Naive B cell (primary cell): ENCODE data around the gene PTGIR. TPM values are rescaled to one million over a fixed set of nuclear protein-coding genes. Genes with fewer than 3 reads are reported as not detected.

Source experiments
- ATAC-seq, 2 donors: fragments of 150-1000 bp; cut with Tn5 transposase; 2 replicates each; pipeline ENCODE4 v1.10.0; 2021; ENCODE audit warnings: low read depth in 2 of 2, mild to moderate bottlenecking in 2 of 2, moderate library complexity in 2 of 2
- DNase-seq: peaks from one replicate; pipeline ENCODE4 v3.0.0; 2022
- H3K27ac Mint-ChIP-seq, 6 donors: one replicate each; pipeline ENCODE4 v1.8.0; 2020 to 2022; ENCODE audit warnings: mild to moderate bottlenecking in 6 of 6, mixed read lengths in 6 of 6, moderate library complexity in 5 of 6, inconsistent platforms in 2 of 6
- H3K27me3 Mint-ChIP-seq, 3 donors: one replicate each; pipeline ENCODE4 v1.8.0; 2021 to 2022; ENCODE audit warnings: mixed read lengths in 3 of 3, mild to moderate bottlenecking in 1 of 3
- H3K36me3 Mint-ChIP-seq, 2 donors: one replicate each; pipeline ENCODE4 v1.8.0; 2020 to 2022; ENCODE audit warnings: mixed read lengths in 2 of 2, inconsistent platforms in 1 of 2, mild to moderate bottlenecking in 1 of 2
- H3K4me1 Mint-ChIP-seq, 3 donors: one replicate each; pipeline ENCODE4 v1.8.0; 2020 to 2022; ENCODE audit warnings: mixed read lengths in 3 of 3, inconsistent platforms in 1 of 3, mild to moderate bottlenecking in 1 of 3, moderate library complexity in 1 of 3
- H3K4me3 Mint-ChIP-seq, 8 donors: one replicate each; pipeline ENCODE4 v1.8.0; 2020 to 2022; ENCODE audit warnings: mild to moderate bottlenecking in 8 of 8, mixed read lengths in 8 of 8, moderate library complexity in 8 of 8, inconsistent platforms in 2 of 8
- H3K9me3 Mint-ChIP-seq, 7 donors: one replicate each; pipeline ENCODE4 v1.8.0; 2020 to 2022; ENCODE audit warnings: mixed read lengths in 7 of 7, mild to moderate bottlenecking in 5 of 7, inconsistent platforms in 2 of 7, moderate library complexity in 1 of 7
- polyA plus RNA-seq, 6 donors: library from polyadenylated mRNA; unstranded; fragments of 300-500 nt; fragmentation: Illumina TruSeq; gene quantifications; one replicate each; pipeline ENCODE4 v1.2.3, GENCODE V29; 2021; ENCODE audit warnings: low read depth in 6 of 6

The PTGIR gene
- polyA plus RNA-seq, 6 donors from 2014 or later = 1.3 to 4.5 (median 1.9) TPM; not detected in 1

DNA sequence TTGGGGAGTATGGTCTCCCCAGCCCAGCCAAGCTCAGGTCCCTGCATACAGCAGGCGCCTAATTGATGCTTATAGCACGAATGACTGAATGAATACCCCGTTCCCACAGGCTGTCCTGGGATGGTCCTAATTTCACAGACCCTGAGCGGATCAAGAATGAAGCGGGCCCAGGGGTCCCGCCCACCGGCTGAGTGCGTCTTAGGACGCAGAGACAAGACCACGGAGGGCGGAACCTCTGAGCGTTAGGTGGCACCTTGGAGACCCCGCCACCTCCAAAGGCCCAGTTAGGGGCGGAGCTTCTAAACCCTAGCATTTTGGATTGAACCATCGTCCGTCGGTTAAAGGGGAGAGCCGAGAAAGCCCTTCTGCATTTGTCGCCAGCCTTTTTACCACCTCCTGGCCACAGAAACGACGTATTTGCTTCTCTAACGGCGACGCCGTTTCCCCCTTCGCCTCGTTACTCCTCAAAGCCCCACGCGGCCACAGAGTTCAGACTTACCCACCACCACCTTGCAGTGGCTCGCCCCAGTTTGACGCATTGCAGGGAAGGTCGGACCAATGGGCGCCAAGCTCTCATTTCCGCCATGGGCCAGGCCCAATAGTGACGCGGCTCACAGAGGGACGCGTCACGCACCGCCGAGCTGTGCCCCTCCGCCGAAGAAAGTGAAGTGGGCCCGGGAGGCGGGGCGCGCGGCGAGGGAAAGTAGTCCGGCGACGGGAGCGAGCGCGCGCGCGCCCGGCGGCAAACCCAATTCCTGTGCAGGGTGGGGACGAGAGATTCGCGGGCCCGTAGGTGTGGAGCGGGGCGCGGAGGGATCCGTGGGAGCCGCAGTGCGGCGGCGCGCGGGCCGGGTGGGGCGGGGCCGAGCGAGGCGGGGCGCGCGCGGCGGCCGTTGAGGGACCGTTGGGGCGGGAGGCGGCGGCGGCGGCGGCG is 24.2 kb downstream of the PTGIR start:
- Mint-ChIP-seq H3K9me3 (peaks cover 6 to 18% (median 15%) of the 10 kb centered on the region in 7 donors), H3K4me1 (peaks cover 23 to 37% (median 31%) of the 10 kb centered on the region in 3 donors), H3K27me3 (no peaks in the 10 kb centered on the region), H3K4me3 (peak overlapping the region; percentile 95 to 100 (median 100)), H3K27ac (peak overlapping the region; percentile 100), H3K36me3 (peaks cover 0 to 10% of the 10 kb centered on the region in 2 donors)
- ATAC-seq (peak; percentile 84), DNase-seq (peak; percentile 97)

DNA sequence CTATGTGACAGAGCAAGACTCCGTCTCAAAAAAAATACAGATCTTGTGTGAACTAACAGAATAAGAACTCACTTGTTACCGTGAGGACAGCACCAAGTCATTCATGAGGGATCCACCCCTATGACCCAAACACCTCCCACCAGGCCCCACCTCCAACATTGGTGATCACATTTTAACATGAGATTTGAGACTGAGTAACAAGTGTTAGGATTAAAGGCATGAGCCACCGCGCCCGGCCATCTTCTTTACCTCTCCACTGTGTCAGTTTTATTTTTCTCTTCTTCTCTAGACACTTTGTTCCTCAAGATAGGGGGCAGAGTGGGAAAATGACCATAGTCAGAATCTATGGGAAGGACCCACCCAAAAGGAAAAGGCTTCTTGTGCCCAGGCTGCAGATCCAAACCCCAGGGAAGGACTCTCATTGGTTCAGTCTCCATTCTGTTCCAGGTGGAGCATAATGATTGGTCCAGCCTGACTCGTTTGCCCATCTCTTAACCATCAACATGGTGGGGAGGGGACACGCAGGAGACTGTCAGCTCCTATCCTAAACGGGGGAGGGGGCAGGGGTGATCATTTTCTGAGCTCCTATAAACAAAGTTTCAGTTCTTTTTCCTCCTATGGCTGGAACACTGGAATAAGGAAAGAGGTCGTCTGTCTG is 25.0 kb downstream of the PTGIR start:
- peak overlapping the region; percentile 100 for H3K27ac Mint-ChIP-seq
- no peaks in the 10 kb centered on the region for H3K27me3 Mint-ChIP-seq
- no peak for DNase-seq
- H3K4me1 Mint-ChIP-seq = peaks cover 23 to 39% (median 31%) of the 10 kb centered on the region in 3 donors
- peak overlapping the region; percentile 95 to 100 (median 100) for H3K4me3 Mint-ChIP-seq
- peaks cover 6 to 18% (median 15%) of the 10 kb centered on the region in 7 donors for H3K9me3 Mint-ChIP-seq
- ATAC-seq = no peak
- peaks cover 0 to 10% of the 10 kb centered on the region in 2 donors for H3K36me3 Mint-ChIP-seq

DNA sequence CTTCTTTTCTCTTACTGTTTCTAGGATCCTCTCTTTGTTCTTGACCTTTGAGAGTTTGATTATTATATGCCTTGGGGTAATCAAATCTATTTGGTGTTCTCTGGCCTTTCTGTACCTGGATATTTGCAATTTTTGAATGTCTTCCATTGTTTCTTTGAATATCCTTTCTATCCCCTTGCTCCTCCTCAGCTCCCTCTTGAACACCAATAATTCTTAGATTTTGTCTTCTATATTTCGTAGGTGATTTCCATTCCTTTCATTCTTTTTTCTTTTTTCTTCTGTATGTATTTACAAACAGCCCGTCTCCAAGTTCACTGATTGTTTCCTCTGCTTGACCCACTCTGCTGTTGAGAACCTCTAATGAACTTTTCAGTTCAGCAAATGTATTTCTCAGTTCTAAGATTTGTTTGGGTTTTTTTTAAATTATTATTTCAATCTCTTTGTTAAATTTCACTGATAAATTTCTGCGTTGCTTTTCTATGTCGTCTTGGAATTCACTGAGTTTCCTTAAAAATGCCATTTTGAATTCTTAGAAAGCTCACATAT is 26.4 kb downstream of the PTGIR start:
- Mint-ChIP-seq H3K27ac (peak overlapping the region in 2 of 6 donors; percentile 38 to 59), H3K4me3 (no peak overlapping the region), H3K4me1 (peaks cover 21 to 40% (median 28%) of the 10 kb centered on the region in 3 donors), H3K36me3 (peaks cover 0 to 10% of the 10 kb centered on the region in 2 donors), H3K27me3 (no peaks in the 10 kb centered on the region), H3K9me3 (peaks cover 6 to 18% (median 15%) of the 10 kb centered on the region in 7 donors)
- DNase-seq (no peak), ATAC-seq (no peak)

DNA sequence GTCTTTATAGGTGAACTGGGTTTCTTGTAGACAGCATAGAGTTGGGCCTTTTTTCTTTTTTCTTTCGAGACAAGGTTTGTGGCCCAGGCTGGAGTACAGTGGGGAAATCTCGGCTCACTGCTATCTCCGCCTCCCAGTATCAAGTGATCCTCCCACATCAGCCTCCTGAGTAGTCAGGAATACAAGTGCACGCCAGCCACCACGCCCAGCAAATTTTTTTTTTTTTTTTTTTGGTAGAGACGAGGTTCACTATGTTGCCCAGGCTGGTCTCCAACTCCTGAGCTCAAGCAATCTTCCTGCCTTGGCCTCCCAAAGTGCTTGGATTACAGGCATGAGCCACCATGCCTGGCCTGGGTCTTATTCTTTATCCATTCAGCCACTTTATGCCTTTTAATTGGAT is 28.9 kb downstream of the PTGIR start:
- peaks cover 3 to 10% of the 10 kb centered on the region in 2 donors for H3K36me3 Mint-ChIP-seq
- no peak overlapping the region for H3K27ac Mint-ChIP-seq
- DNase-seq = no peak
- H3K4me3 Mint-ChIP-seq = no peak overlapping the region
- H3K27me3 Mint-ChIP-seq = no peaks in the 10 kb centered on the region
- peaks cover 4 to 19% (median 8%) of the 10 kb centered on the region in 3 donors for H3K4me1 Mint-ChIP-seq
- no peak for ATAC-seq
- peaks cover 6 to 20% (median 15%) of the 10 kb centered on the region in 7 donors for H3K9me3 Mint-ChIP-seq

DNA sequence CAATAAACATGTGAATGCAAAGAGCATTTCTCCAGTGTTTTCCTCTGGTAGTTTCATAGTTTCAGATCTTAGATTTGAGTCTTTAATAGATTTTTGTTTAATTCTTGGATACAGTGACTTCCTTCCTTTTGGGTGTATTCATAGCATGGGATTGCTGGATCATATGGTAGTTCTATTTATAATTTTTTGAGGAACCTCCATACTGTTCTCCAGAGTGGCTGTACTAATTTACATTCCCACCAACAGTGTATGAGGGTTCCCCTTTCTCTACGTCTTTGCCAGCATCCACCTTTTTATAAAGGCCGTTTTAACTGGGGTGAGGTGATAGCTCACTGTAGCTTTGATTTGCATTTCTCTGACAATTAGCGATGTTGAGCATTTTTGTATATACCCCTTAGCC is 33.0 kb downstream of the PTGIR start:
- Mint-ChIP-seq H3K9me3 (peaks cover 0 to 3% (median 0%) of the 10 kb centered on the region in 7 donors), H3K36me3 (peaks cover 0 to 5% of the 10 kb centered on the region in 2 donors), H3K4me1 (peaks cover 0 to 6% (median 0%) of the 10 kb centered on the region in 3 donors), H3K4me3 (no peak overlapping the region), H3K27me3 (no peaks in the 10 kb centered on the region), H3K27ac (peak overlapping the region in 2 of 6 donors; percentile 12 to 60)
- ATAC-seq (no peak), DNase-seq (no peak)

DNA sequence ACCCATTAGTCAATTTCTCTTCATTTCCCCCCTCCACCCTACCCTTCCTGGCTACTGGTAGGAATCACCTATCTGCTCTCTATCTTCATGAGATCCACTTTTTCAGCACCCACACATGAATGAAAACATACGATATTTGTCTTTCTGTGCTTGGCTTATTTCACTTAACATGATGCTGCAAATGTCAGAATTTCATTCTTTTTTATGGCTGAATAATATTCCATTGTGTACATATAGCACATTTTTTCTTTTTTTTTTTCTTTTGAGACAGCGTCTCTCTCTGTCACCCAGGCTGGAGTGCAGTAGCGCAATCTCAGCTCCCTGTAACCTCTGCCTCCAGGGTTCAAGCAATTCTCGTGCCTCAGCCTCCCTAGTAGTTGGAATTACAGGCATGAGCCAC is 33.6 kb downstream of the PTGIR start:
- ATAC-seq = no peak
- peaks cover 0 to 6% (median 0%) of the 10 kb centered on the region in 3 donors for H3K4me1 Mint-ChIP-seq
- H3K27me3 Mint-ChIP-seq = no peaks in the 10 kb centered on the region
- no peak overlapping the region for H3K4me3 Mint-ChIP-seq
- DNase-seq = no peak
- H3K9me3 Mint-ChIP-seq = peaks cover 0 to 3% (median 0%) of the 10 kb centered on the region in 7 donors
- no peak overlapping the region for H3K27ac Mint-ChIP-seq
- H3K36me3 Mint-ChIP-seq = peaks cover 0 to 8% of the 10 kb centered on the region in 2 donors

DNA sequence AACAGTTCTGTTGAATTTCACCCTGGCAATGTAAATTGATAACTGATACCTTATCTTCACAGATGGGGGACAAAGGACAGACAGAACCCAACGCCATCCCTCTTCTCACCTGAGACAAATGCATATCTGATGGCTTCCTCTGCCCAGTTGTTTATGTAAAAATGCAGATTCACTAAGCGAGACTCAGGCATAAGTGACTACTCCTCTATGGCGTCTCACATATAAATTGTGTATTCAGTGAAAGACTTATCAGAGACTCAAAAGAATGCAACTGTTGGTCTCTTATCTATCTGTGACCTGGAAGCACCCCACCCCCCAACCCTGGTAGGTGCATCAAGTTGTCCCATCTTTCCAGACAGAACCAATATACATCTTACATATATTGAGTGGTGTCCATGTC is 37.0 kb downstream of the PTGIR start:
- ATAC-seq (no peak), DNase-seq (no peak)
- H3K4me3 Mint-ChIP-seq = no peak overlapping the region
- no peaks in the 10 kb centered on the region for H3K27me3 Mint-ChIP-seq
- peaks cover 0 to 8% of the 10 kb centered on the region in 2 donors for H3K36me3 Mint-ChIP-seq
- no peak overlapping the region for H3K27ac Mint-ChIP-seq
- peaks cover 0 to 2% (median 0%) of the 10 kb centered on the region in 3 donors for H3K4me1 Mint-ChIP-seq
- H3K9me3 Mint-ChIP-seq = peaks cover 0 to 3% (median 0%) of the 10 kb centered on the region in 7 donors

DNA sequence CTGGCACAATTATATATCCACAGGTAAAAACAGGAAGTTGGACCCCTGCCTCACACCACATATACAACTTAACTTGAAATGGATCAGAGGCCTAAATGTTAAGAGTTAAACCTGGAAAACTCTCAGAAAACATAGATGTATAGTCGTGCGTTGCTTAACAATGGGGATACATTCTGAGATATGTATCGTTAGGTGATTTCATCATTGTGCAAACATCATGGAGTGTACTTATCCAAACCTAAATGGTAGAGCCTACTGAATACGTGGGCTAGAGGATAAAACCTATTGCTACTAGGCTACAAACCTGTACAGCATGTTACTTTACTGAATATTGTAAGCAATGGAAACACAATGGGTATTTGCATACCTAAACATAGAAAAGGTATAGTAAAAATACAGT is 38.6 kb downstream of the PTGIR start:
- ATAC-seq (no peak), DNase-seq (no peak)
- peaks cover 0 to 3% (median 0%) of the 10 kb centered on the region in 7 donors for H3K9me3 Mint-ChIP-seq
- H3K27ac Mint-ChIP-seq = no peak overlapping the region
- peaks cover 0 to 2% (median 0%) of the 10 kb centered on the region in 3 donors for H3K4me1 Mint-ChIP-seq
- H3K36me3 Mint-ChIP-seq = peaks cover 0 to 8% of the 10 kb centered on the region in 2 donors
- no peaks in the 10 kb centered on the region for H3K27me3 Mint-ChIP-seq
- no peak overlapping the region for H3K4me3 Mint-ChIP-seq

DNA sequence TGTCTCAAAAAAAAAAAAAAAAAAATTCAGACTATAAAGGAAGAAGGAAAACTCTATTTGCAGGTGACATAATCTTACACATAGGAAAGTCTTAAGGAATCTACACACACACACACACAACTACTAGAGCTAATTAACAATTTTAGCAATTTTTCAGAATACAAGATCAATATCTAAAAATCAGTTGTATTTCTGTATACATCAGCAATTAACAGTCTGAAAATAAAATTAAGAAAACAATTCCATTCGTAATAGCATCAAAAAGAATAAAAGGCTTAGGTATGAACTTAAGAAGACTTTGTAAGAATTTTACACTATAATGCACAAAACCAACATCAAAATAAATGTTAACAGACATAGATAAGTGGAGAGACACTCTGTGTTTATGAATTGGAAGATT is 39.4 kb downstream of the PTGIR start:
- H3K36me3 Mint-ChIP-seq = peaks cover 0 to 5% of the 10 kb centered on the region in 2 donors
- DNase-seq = no peak
- peaks cover 0 to 1% (median 0%) of the 10 kb centered on the region in 7 donors for H3K9me3 Mint-ChIP-seq
- H3K4me1 Mint-ChIP-seq = peaks cover 0 to 2% (median 0%) of the 10 kb centered on the region in 3 donors
- ATAC-seq = no peak
- H3K27me3 Mint-ChIP-seq = no peaks in the 10 kb centered on the region
- H3K4me3 Mint-ChIP-seq = no peak overlapping the region
- H3K27ac Mint-ChIP-seq = peak overlapping the region in 1 of 6 donors; percentile 21

DNA sequence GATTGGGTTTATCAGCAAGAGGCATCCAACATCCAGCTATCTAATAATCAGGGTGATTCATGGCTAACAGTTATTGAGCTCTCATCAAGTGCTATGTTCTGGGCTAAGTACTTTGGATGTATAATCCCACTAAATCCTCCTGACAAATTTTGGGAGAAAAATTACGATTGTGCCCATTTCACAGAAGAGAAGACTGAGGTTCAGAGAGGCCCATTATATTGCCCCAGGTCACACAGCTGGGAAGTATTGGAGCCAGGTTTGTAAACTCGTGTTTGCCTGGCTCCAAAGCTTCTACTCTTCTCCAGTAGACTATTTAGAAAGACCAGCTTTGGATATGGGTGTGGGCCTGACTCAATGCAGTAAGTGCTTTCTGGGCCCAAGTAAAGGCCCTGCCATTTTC is 44.6 kb downstream of the PTGIR start:
- Mint-ChIP-seq H3K9me3 (peaks cover 4 to 18% (median 12%) of the 10 kb centered on the region in 7 donors), H3K4me1 (peaks cover 12 to 19% (median 16%) of the 10 kb centered on the region in 3 donors), H3K27me3 (no peaks in the 10 kb centered on the region), H3K27ac (no peak overlapping the region), H3K4me3 (no peak overlapping the region), H3K36me3 (peaks cover 4 to 19% of the 10 kb centered on the region in 2 donors)
- no peak for ATAC-seq
- no peak for DNase-seq

DNA sequence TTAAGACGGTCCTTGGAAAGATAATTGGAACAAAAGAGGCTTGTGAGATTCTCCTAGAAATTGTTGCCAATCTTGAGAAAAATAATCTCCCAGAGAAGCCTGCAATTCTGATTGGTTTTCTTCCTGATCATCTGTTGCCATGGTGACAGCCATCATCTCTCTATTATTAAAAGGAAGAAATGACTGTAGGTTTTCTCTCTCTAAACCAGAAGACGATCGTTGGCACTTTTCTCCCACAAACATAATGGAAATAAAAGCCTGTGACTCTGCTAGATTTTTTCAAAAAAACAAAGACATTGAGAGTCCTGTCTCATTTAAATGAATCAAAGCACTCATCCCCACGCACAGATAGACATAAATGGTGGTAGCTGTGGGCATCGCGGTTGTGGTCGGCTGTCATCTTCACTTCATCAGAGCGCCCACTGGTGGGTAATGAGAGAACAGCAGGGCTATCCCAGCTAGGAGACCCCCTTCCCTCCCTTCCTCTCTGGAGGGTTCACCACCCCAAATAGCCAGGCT is 45.5 kb downstream of the PTGIR start:
- Mint-ChIP-seq H3K4me3 (no peak overlapping the region), H3K27ac (peak overlapping the region in 2 of 6 donors; percentile 72 to 75), H3K27me3 (no peaks in the 10 kb centered on the region), H3K36me3 (peaks cover 4 to 19% of the 10 kb centered on the region in 2 donors), H3K4me1 (peaks cover 12 to 19% (median 16%) of the 10 kb centered on the region in 3 donors), H3K9me3 (peaks cover 4 to 18% (median 12%) of the 10 kb centered on the region in 7 donors)
- no peak for DNase-seq
- peak; percentile 39 to 49 for ATAC-seq

DNA sequence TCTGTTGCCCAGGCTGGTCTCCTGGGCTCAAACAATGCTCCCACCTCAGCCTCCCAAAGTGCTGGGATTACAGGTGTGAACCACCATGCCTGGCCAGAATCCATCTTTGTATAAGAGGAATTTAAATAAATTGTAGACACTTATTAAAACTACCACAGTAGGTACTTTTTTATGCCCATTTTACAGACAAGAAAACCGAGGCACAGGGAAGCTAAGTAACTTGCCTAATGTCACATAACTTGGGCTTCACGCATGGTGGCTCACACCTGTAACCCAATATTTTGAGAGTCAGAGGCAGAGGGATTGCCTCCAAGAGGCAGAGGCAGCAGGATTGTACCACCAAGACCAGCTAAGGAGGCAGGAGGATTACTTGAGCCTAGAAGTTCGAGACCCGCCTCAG is 46.4 kb downstream of the PTGIR start:
- ATAC-seq = no peak
- H3K4me1 Mint-ChIP-seq = peaks cover 12 to 17% (median 16%) of the 10 kb centered on the region in 3 donors
- no peak overlapping the region for H3K27ac Mint-ChIP-seq
- no peak for DNase-seq
- H3K36me3 Mint-ChIP-seq = peaks cover 4 to 19% of the 10 kb centered on the region in 2 donors
- H3K9me3 Mint-ChIP-seq = peaks cover 4 to 18% (median 12%) of the 10 kb centered on the region in 7 donors
- no peak overlapping the region for H3K4me3 Mint-ChIP-seq
- no peaks in the 10 kb centered on the region for H3K27me3 Mint-ChIP-seq

DNA sequence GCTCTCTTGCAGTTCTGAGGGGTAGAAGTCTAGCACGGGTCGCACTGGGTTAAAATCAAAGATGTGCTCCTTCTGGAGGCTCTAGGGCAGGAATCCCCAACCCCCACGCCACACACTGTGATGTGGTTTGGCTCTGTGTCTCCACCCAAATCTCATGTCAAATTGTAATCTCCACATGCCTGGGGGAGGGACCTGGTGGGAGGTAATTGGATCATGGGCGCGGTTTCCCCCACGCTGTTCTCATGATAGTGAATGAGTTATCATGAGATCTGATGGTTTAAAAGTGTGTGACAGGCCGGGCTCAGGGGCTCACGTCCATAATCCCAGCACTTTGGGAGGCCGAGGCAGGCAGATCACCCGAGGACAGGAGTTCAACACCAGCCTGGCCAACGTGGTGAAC is 50.4 kb downstream of the PTGIR start:
- DNase-seq (no peak), ATAC-seq (no peak)
- H3K27me3 Mint-ChIP-seq = peaks cover 3 to 11% (median 10%) of the 10 kb centered on the region in 3 donors
- H3K36me3 Mint-ChIP-seq = peaks cover 8 to 27% of the 10 kb centered on the region in 2 donors
- H3K27ac Mint-ChIP-seq = peak overlapping the region in 1 of 6 donors; percentile 41
- no peak overlapping the region for H3K4me3 Mint-ChIP-seq
- peaks cover 16 to 21% (median 17%) of the 10 kb centered on the region in 3 donors for H3K4me1 Mint-ChIP-seq
- peaks cover 4 to 18% (median 12%) of the 10 kb centered on the region in 7 donors for H3K9me3 Mint-ChIP-seq
